NCI-H69 (cell line): ENCODE measurements around the gene MRFAP1.
"Not testable (repeated sequence)": the region's sequence is repeated elsewhere in the genome, so short reads cannot be mapped to it uniquely, and the experiment has no call there.

Source experiments
- DNase-seq: peaks from one replicate; lab custom pipeline; 2025; lab: John Stamatoyannopoulos, UW

Gene MRFAP1

GRCh38 chr4:6634746-6635145 is 5.7 kb upstream of the MRFAP1 start:
- DNase-seq: no peak

- DNase-seq: no peak
Measured at GRCh38 chr4:6639137-6639680, 1.3 kb upstream of the MRFAP1 start.

GRCh38 chr4:6641164-6641970 is 882 bp downstream of the MRFAP1 start:
- peak; percentile 26 for DNase-seq

GRCh38 chr4:6641971-6642320 is 1.5 kb downstream of the MRFAP1 start:
- no peak for DNase-seq

- no peak for DNase-seq
Measured at GRCh38 chr4:6643141-6643847, 2.8 kb downstream of the MRFAP1 start.

- DNase-seq: no peak
Measured at GRCh38 chr4:6644792-6645530, 4.5 kb downstream of the MRFAP1 start.

- no peak for DNase-seq
Measured at GRCh38 chr4:6647169-6647568, 6.7 kb downstream of the MRFAP1 start.

GRCh38 chr4:6647582-6648230 is 7.2 kb downstream of the MRFAP1 start:
- DNase-seq: no peak

GRCh38 chr4:6649216-6649615 is 8.7 kb downstream of the MRFAP1 start:
- no peak for DNase-seq

- DNase-seq: not testable (repeated sequence)
Measured at GRCh38 chr4:6654211-6654610, 13.7 kb downstream of the MRFAP1 start.

GRCh38 chr4:6655291-6655690 is 14.8 kb downstream of the MRFAP1 start:
- not testable (repeated sequence) for DNase-seq

GRCh38 chr4:6655924-6656323 is 15.4 kb downstream of the MRFAP1 start:
- no peak for DNase-seq

GRCh38 chr4:6657242-6658208 is 17.0 kb downstream of the MRFAP1 start:
- no peak for DNase-seq

GRCh38 chr4:6658209-6658595 is 17.7 kb downstream of the MRFAP1 start:
- DNase-seq: no peak

- DNase-seq: no peak
Measured at GRCh38 chr4:6658597-6659075, 18.2 kb downstream of the MRFAP1 start.

- no peak for DNase-seq
Measured at GRCh38 chr4:6659897-6660296, 19.4 kb downstream of the MRFAP1 start.

GRCh38 chr4:6660430-6660829 is 19.9 kb downstream of the MRFAP1 start:
- no peak for DNase-seq

- DNase-seq: no peak
Measured at GRCh38 chr4:6662591-6662990, 22.1 kb downstream of the MRFAP1 start.

- no peak for DNase-seq
Measured at GRCh38 chr4:6663596-6664393, 23.3 kb downstream of the MRFAP1 start.

- DNase-seq: no peak
Measured at GRCh38 chr4:6665320-6665654, 24.8 kb downstream of the MRFAP1 start.
